Cortex of kidney (tissue), 1 donor: Measurements from ENCODE around the gene CHMP6.
"Not testable (repeated sequence)": the region's sequence is repeated elsewhere in the genome, so short reads cannot be mapped to it uniquely, and the experiment has no call there.

Experiments used
- DNase-seq: peaks from one replicate; lab custom pipeline; 2025; lab: John Stamatoyannopoulos, UW

CHMP6 gene

GRCh38 chr17:81030312-81030711 lies 38.7 kb downstream of the CHMP6 start:
- not testable (repeated sequence) for DNase-seq

- DNase-seq, result no peak
These were observed 39.3 kb downstream of the CHMP6 start for GRCh38 chr17:81030741-81031565.

- no peak for DNase-seq
These were observed 40.2 kb downstream of the CHMP6 start for GRCh38 chr17:81031566-81032550.

- no peak for DNase-seq
These were observed 41.2 kb downstream of the CHMP6 start for GRCh38 chr17:81032641-81033480.

GRCh38 chr17:81033535-81034167 lies 42.0 kb downstream of the CHMP6 start:
- DNase-seq, result no peak

- no peak for DNase-seq
These were observed 42.6 kb downstream of the CHMP6 start for GRCh38 chr17:81034168-81034777.

GRCh38 chr17:81034779-81035520 lies 43.3 kb downstream of the CHMP6 start, which contains the start of gene BAIAP2:
Gene BAIAP2, plus strand, starts transcription at chr17:81035151. Its CDS starts 104 bp downstream, at chr17:81035255.
- DNase-seq, result no peak

- no peak for DNase-seq
These were observed 44.0 kb downstream of the CHMP6 start for GRCh38 chr17:81035521-81036196.

- no peak for DNase-seq
These were observed 44.7 kb downstream of the CHMP6 start for GRCh38 chr17:81036197-81036941.

GRCh38 chr17:81037026-81037797 lies 45.6 kb downstream of the CHMP6 start:
- no peak for DNase-seq

GRCh38 chr17:81037798-81038733 lies 46.4 kb downstream of the CHMP6 start:
- DNase-seq, result no peak

GRCh38 chr17:81039096-81039495 lies 47.5 kb downstream of the CHMP6 start:
- DNase-seq, result no peak

- no peak for DNase-seq
These were observed 48.5 kb downstream of the CHMP6 start for GRCh38 chr17:81039854-81040758.

- DNase-seq, result no peak
These were observed 49.2 kb downstream of the CHMP6 start for GRCh38 chr17:81040791-81041337.

- DNase-seq, result no peak
These were observed 51.0 kb downstream of the CHMP6 start for GRCh38 chr17:81042606-81043005.
